Skeletal muscle satellite cell (primary cell): ENCODE measurements around the gene ANKRD33B.
"Not testable (repeated sequence)": the region's sequence is repeated elsewhere in the genome, so short reads cannot be mapped to it uniquely, and the experiment has no call there.

Experiments used
- H3K27me3 ChIP-seq: 2 replicates; pipeline ENCODE4 v1.7.0; 2013; ENCODE audit warnings: low read length; ENCODE audit not compliant: control insufficient read depth, insufficient read depth
- H3K36me3 ChIP-seq: 2 replicates; pipeline ENCODE4 v1.7.0; 2013; ENCODE audit warnings: mild to moderate bottlenecking, control low read depth, low read length; ENCODE audit not compliant: insufficient read depth
- H3K4me1 ChIP-seq: 2 replicates; pipeline ENCODE4 v1.7.0; 2013; ENCODE audit warnings: low read length; ENCODE audit not compliant: control insufficient read depth, insufficient read depth
- H3K4me2 ChIP-seq: 2 replicates; pipeline ENCODE4 v1.7.0; 2013; ENCODE audit warnings: mild to moderate bottlenecking, low read length
- H3K4me3 ChIP-seq: 2 replicates; pipeline ENCODE4 v1.7.0; 2013; ENCODE audit warnings: low read length
- H3K9ac ChIP-seq: 2 replicates; pipeline ENCODE4 v1.7.0; 2013; ENCODE audit warnings: mild to moderate bottlenecking, low read depth, low read length, moderate library complexity
- H3K9me3 ChIP-seq: replicated peaks from 2 replicates; pipeline ENCODE4 v1.7.0; 2013; ENCODE audit warnings: mild to moderate bottlenecking, control low read depth, low read length

ANKRD33B gene

DNA sequence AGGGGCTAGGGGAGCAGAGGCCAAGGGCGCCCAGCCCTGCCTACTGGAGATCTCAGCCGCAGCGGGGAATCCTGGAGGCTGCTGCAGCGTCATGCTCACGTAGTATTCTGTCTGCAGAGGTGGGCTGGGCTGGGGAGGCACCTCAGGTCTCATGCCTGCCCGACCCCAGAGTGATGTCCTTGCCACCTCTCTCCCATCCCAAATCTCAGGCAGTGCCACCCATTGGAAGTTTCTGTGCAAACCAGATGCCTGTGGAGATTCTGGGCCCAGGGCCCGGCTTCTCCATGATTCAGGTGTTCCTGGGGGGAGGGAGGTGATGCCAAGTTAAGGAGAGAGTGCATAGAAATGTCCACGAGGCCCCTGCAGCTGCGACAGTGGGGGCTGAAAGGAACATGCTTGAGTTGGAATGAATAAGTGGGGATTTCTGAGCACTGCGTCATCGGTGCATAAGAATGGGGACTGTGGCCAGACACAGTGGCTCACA is 72.0 kb downstream of the ANKRD33B start:
- no peak overlapping the region for H3K4me2 ChIP-seq
- H3K27me3 ChIP-seq = no peaks in the 10 kb centered on the region
- no peak overlapping the region for H3K9ac ChIP-seq
- H3K4me1 ChIP-seq = peaks cover 9% of the 10 kb centered on the region
- H3K9me3 ChIP-seq = no peaks in the 10 kb centered on the region
- H3K36me3 ChIP-seq = no peaks in the 10 kb centered on the region
- H3K4me3 ChIP-seq = no peak overlapping the region

DNA sequence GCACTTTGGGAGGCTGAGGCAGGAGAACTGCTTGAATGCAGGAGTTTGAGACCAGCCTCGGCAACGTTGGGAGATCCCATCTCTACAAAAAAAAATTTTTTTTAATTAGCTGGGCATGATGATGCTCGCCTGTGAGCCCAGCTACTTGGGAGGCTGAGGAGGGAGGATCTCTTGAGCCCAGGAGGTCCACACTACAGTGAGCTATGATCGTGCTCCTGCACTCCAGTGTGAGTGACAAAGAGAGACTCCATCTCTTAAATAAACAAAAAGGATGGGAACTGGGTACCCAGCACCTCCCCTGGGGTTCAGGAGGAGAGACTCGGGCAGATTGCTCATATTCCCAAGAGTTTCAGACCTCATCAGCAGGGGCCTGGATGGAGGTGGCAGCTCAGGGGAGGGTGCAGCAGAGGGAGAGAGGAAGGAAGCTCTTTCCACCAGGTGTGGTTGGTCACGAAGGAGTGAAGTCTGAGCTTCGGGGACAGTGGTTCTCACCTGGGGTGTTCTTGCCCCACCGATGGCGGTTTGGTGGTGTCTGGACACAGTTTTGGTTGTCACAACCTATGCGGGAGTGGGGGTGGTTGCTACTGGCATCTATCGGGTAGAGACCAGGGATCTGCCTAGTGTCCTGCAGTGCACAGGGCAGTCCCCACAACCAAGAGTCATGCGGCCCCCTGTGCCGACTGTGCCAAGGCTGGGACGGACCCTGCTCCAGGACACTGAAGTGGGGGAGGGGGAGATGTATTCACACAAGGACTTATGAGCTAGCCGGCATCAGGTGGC is 72.7 kb downstream of the ANKRD33B start:
- Histone ChIP-seq H3K4me1 (peaks cover 9% of the 10 kb centered on the region), H3K27me3 (no peaks in the 10 kb centered on the region), H3K4me2 (no peak overlapping the region), H3K36me3 (no peaks in the 10 kb centered on the region), H3K9me3 (no peaks in the 10 kb centered on the region), H3K9ac (no peak overlapping the region), H3K4me3 (no peak overlapping the region)

DNA sequence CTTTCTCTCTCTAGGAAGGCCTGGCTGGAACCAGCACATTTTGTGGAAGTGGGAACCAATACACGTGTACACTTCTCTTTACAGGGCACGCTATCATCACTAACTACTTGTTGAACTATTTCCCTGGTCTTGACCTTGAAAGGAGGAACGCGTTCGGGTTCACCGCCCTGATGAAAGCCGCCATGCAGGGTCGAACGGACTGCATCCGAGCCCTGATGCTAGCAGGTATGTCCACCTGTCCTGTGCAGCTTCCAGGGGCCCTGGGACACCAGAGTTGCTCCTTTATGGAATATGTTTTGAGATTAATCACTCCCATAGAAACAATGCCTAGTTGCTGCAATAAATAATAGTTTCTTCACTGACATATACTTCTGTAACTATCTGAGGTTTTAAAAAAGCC is 74.1 kb downstream of the ANKRD33B start:
- H3K9ac ChIP-seq = no peak overlapping the region
- H3K4me2 ChIP-seq = no peak overlapping the region
- no peaks in the 10 kb centered on the region for H3K36me3 ChIP-seq
- no peaks in the 10 kb centered on the region for H3K27me3 ChIP-seq
- H3K4me1 ChIP-seq = peaks cover 9% of the 10 kb centered on the region
- no peaks in the 10 kb centered on the region for H3K9me3 ChIP-seq
- H3K4me3 ChIP-seq = no peak overlapping the region

DNA sequence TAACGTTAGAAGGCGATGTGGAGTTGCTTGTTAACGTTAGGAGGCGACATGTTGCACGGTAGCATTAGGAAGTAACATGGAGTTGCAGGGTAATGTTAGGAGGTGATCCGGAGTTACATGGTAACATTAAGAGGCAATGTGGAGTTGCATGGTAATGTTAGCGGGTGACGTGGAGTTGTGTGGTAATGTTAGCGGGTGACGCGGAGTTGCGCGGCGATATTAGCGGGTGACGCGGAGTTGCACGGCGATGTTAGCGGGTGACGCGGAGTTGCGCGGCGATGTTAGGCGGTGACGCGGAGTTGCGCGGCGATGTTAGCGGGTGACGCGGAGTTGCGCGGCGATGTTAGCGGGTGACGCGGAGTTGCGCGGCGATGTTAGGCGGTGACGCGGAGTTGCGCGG is 74.9 kb downstream of the ANKRD33B start:
- H3K4me1 ChIP-seq, H3K27me3 ChIP-seq, H3K9ac ChIP-seq, H3K9me3 ChIP-seq, H3K4me2 ChIP-seq, H3K4me3 ChIP-seq, H3K36me3 ChIP-seq: not testable (repeated sequence)

DNA sequence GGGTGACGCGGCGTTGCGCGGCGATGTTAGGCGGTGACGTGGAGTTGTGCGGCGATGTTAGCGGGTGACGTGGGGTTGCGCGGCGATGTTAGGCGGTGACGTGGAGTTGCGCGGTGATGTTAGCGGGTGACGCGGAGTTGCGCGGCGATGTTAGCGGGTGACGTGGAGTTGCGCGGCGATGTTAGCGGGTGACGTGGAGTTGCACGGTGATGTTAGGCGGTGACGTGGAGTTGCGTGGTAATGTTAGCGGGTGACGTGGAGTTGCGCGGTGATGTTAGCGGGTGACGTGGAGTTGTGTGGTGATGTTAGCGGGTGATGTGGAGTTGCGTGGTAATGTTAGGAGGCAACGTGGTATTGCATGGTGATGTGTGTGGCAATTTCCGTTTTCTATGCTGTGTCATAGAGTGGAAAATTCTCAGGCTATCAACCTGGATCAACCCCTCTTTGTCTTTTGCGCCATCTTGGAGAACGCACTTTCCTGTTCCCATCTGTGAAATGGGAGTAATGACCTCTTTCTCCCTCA is 76.0 kb downstream of the ANKRD33B start:
- no peak overlapping the region for H3K9ac ChIP-seq
- no peaks in the 10 kb centered on the region for H3K36me3 ChIP-seq
- H3K27me3 ChIP-seq = no peaks in the 10 kb centered on the region
- no peaks in the 10 kb centered on the region for H3K9me3 ChIP-seq
- no peak overlapping the region for H3K4me2 ChIP-seq
- peaks cover 9% of the 10 kb centered on the region for H3K4me1 ChIP-seq
- H3K4me3 ChIP-seq = no peak overlapping the region

DNA sequence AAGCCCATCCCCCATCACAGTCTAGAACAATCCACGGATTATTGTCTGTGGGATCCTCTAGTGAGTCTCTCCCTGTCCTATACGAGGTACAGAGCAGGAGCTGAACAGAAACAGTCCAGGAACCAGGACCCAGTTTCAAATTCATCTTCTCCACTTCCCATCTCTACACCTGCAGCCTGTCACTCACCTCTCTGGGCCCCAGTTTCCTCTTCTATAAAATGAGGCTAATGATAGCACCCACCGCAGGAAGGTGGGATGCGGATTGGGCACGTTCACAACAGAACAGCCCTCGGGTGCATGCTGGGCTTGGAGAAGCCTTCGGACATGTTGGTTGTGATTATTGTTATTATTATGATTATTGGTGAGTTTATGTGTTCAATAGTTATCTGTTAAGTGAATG is 78.5 kb downstream of the ANKRD33B start:
- no peaks in the 10 kb centered on the region for H3K27me3 ChIP-seq

DNA sequence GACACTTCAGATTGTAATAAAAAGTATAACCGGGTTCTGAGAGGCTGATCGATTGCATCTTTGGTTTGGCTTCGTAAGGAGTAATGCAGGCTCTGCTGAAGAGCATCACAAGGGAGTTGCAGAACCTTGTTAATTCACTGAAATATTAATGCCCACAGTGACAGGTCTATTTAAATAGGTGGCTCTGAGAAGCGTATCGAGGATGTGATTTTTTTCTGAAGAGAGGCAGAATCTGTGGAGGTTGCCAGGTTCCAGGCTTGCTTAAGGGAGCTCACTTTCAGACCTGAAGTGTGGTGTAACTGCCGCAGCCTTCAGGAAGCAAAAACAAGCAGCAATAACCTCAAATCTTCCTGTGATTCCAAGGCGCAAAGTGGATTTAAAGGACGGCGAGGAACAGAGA is 80.3 kb downstream of the ANKRD33B start:
- H3K4me3 ChIP-seq = no peak overlapping the region

More for the DNA sequence above, 78.5 kb downstream of the ANKRD33B start:
- Histone ChIP-seq H3K4me1 (no peaks in the 10 kb centered on the region), H3K9ac (no peak overlapping the region), H3K9me3 (no peaks in the 10 kb centered on the region), H3K36me3 (no peaks in the 10 kb centered on the region), H3K4me3 (no peak overlapping the region), H3K4me2 (no peak overlapping the region)

DNA sequence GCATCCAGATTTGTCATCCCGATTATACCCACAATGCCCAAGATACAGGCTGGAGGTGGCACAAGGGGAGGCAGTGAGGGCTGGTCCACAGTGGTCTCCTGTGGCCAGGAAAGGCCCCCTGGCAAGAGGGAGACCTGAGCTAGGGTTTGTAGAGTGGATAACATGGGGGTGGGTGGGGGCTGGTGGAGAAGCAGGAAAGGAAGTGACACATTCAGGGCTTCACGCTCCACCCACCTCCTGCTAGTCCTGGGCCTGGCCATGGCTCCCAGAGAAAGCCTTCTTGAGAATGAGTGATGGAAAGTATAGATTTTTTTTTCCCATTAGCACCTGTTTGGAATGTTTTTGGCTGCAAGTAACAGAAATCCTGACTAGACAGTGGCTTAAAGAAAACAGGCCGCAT is 81.3 kb downstream of the ANKRD33B start:
- H3K9me3 ChIP-seq = no peaks in the 10 kb centered on the region
- no peaks in the 10 kb centered on the region for H3K27me3 ChIP-seq
- no peak overlapping the region for H3K4me2 ChIP-seq
- no peak overlapping the region for H3K9ac ChIP-seq
- H3K4me1 ChIP-seq = no peaks in the 10 kb centered on the region
- no peaks in the 10 kb centered on the region for H3K36me3 ChIP-seq
- no peak overlapping the region for H3K4me3 ChIP-seq

More for the DNA sequence above, 80.3 kb downstream of the ANKRD33B start:
- H3K9me3 ChIP-seq = no peaks in the 10 kb centered on the region
- no peak overlapping the region for H3K4me2 ChIP-seq
- no peaks in the 10 kb centered on the region for H3K27me3 ChIP-seq
- H3K36me3 ChIP-seq = no peaks in the 10 kb centered on the region
- H3K9ac ChIP-seq = no peak overlapping the region
- H3K4me1 ChIP-seq = no peaks in the 10 kb centered on the region

DNA sequence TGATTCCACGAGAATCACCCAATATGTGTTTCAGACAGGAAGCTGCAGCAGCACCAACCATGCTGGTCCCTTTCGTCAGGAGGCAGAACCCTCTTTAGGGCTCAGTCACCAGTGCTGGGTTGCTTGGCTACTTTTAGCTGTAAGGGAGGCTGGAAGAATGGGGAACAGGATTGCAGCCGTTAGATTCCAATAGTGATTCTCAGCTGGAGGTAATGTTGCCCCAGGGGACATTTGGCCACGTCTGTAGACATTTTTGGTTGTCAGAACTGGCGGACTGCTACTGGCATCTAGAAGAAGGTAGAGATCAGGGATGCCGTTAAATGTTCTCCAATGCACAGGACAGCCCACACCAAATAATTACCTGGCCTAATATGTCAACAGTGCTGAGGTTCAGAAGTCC is 81.8 kb downstream of the ANKRD33B start:
- H3K27me3 ChIP-seq = no peaks in the 10 kb centered on the region
- no peak overlapping the region for H3K4me2 ChIP-seq
- H3K36me3 ChIP-seq = no peaks in the 10 kb centered on the region

DNA sequence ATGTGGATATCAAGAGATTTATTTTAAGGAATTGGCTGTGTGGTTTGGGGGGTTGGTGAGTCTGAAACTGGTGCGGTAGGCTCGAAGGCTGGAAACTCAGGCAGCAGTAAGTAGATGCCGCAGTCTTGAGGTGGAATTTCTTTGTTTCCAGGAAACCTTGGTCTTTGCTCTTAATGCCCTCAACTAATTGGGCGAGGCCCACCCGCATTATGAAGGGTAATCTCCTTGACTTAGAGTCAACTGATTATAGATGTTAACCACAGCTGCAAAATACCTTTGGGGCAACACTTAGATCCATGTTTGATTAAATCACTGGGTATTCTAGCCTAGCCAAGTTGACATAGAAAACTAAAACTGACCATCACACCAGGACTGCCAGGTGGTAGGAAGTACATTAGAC is 83.8 kb downstream of the ANKRD33B start:
- Histone ChIP-seq H3K9me3 (no peaks in the 10 kb centered on the region), H3K36me3 (no peaks in the 10 kb centered on the region), H3K27me3 (no peaks in the 10 kb centered on the region), H3K4me3 (no peak overlapping the region), H3K9ac (no peak overlapping the region), H3K4me1 (no peaks in the 10 kb centered on the region), H3K4me2 (no peak overlapping the region)

More for the DNA sequence above, 81.8 kb downstream of the ANKRD33B start:
- H3K9me3 ChIP-seq = no peaks in the 10 kb centered on the region
- H3K4me1 ChIP-seq = no peaks in the 10 kb centered on the region
- no peak overlapping the region for H3K9ac ChIP-seq
- H3K4me3 ChIP-seq = no peak overlapping the region

DNA sequence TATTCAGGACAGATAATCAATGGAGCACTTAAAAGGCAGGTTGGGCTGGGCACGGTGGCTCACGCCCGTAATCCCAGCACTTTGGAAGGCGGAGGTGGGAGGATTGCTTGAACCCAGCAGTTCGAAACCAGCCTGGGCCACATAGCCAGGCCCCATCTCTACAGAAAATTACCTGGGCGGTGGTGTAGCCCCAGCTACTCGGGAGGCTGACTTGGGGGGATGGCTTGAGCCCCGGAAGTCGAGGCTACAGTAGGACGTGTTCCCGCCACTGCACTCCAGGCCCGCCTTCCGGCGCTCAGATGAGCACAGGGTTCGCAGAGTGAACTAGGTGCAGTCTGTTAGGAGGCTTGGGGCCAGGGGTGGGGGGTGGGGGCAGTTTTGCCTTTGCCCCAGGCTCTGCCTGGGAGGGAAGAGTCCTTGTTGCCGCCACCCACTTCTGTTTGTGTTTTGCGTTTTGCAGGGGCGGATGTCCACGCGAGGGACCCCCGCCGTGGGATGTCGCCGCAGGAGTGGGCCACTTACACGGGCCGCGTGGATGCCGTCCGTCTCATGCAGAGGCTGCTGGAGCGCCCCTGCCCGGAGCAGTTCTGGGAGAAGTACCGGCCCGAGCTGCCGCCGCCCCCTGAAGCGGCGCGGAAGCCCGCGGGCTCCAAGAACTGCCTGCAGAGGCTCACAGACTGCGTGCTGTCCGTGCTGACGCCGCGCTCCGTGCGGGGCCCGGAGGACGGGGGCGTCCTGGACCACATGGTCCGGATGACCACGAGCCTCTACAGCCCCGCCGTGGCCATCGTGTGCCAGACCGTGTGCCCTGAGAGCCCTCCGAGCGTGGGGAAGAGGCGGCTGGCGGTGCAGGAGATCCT is 85.2 kb downstream of the ANKRD33B start:
- no peaks in the 10 kb centered on the region for H3K9me3 ChIP-seq
- H3K4me3 ChIP-seq = no peak overlapping the region
- no peak overlapping the region for H3K4me2 ChIP-seq
- no peaks in the 10 kb centered on the region for H3K27me3 ChIP-seq
- H3K4me1 ChIP-seq = no peaks in the 10 kb centered on the region
- no peak overlapping the region for H3K9ac ChIP-seq
- H3K36me3 ChIP-seq = no peaks in the 10 kb centered on the region
